B cell (primary cell): Measurements from ENCODE around the gene DNAH6.

Experiments used
- EZH2 ChIP-seq: IDR thresholded peaks from 2 replicates; pipeline ENCODE4 v1.6.1; 2012; ENCODE audit warnings: borderline replicate concordance, low read depth, mild to moderate bottlenecking, moderate library complexity, low read length; ENCODE audit not compliant: insufficient read depth, poor library complexity, severe bottlenecking
- TF ChIP-seq, protein P1 (sequence below): fragments of 200-600 bp; IDR thresholded peaks from one replicate; pipeline ENCODE4 v1.8.0; 2022; ENCODE audit warnings: antibody characterized with exemption, mild to moderate bottlenecking

DNA sequence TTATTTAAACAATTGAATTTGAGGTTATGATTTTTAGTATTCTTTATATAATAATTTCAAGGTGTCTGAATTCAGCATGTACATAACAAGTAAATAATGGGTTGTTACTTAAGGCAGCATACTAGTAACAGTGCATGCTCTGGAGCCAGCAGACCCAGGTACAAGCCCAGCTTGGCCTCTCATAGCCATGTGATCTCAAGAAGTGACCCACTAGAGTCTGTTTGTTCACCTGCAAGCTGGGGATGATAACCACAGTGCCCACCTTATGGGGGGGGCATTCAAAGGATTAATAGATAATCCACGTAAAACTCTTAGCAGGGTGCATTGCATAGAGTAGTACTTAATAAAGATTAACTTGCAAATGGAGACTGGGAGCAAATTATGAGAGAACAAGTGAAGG is 201.0 kb downstream of the DNAH6 start:
- no peak for TF ChIP-seq EZH2
- TF ChIP-seq, protein P1, sequence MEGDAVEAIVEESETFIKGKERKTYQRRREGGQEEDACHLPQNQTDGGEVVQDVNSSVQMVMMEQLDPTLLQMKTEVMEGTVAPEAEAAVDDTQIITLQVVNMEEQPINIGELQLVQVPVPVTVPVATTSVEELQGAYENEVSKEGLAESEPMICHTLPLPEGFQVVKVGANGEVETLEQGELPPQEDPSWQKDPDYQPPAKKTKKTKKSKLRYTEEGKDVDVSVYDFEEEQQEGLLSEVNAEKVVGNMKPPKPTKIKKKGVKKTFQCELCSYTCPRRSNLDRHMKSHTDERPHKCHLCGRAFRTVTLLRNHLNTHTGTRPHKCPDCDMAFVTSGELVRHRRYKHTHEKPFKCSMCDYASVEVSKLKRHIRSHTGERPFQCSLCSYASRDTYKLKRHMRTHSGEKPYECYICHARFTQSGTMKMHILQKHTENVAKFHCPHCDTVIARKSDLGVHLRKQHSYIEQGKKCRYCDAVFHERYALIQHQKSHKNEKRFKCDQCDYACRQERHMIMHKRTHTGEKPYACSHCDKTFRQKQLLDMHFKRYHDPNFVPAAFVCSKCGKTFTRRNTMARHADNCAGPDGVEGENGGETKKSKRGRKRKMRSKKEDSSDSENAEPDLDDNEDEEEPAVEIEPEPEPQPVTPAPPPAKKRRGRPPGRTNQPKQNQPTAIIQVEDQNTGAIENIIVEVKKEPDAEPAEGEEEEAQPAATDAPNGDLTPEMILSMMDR = no peak
